Activated naive CD4-positive, alpha-beta T cell treated with anti-CD3 and anti-CD28 coated beads, Interleukin-2, amount 10 ng/mL, durations not matched to agents 7 days and 5 days (primary cell): ENCODE results near the gene PRR20E.
"Not testable (repeated sequence)": the region's sequence is repeated elsewhere in the genome, so short reads cannot be mapped to it uniquely, and the experiment has no call there.

ENCODE experiments used
- CTCF ChIA-PET: fragments of 350-600 bp; sonication (Branson Sonifier 250); formaldehyde crosslinking; loops from one replicate; lab custom pipeline; 2021; ENCODE audit warnings: antibody characterized with exemption; lab: Charles Lee
- DNase-seq: peaks from one replicate; pipeline ENCODE4 v3.0.0-alpha.2; 2020
- H3K27ac Mint-ChIP-seq: one replicate; pipeline ENCODE4 v1.8.0; 2021; ENCODE audit warnings: mild to moderate bottlenecking, moderate library complexity, mixed read lengths
- H3K27me3 Mint-ChIP-seq: one replicate; pipeline ENCODE4 v1.8.0; 2021; ENCODE audit warnings: mild to moderate bottlenecking, mixed read lengths
- H3K36me3 Mint-ChIP-seq: one replicate; pipeline ENCODE4 v1.8.0; 2021; ENCODE audit warnings: mixed read lengths
- H3K4me1 Mint-ChIP-seq: one replicate; pipeline ENCODE4 v1.8.0; 2021; ENCODE audit warnings: mixed read lengths
- H3K4me3 Mint-ChIP-seq: one replicate; pipeline ENCODE4 v1.8.0; 2021; ENCODE audit warnings: mild to moderate bottlenecking, moderate library complexity, mixed read lengths
- H3K9me3 Mint-ChIP-seq: one replicate; pipeline ENCODE4 v1.8.0; 2021; ENCODE audit warnings: mixed read lengths

Gene PRR20E

GRCh38 chr13:57166897-57167296, at the start of gene PRR20E:
Gene PRR20E (plus strand): TSS chr13:57167197. CDS start chr13:57167584, 387 bp downstream.
- H3K4me3 Mint-ChIP-seq, H3K27ac Mint-ChIP-seq, H3K36me3 Mint-ChIP-seq, H3K27me3 Mint-ChIP-seq, H3K4me1 Mint-ChIP-seq, H3K9me3 Mint-ChIP-seq, CTCF ChIA-PET, DNase-seq: not testable (repeated sequence)

GRCh38 chr13:57123681-57124080, 43.3 kb upstream of the PRR20E start:
- Mint-ChIP-seq H3K4me3 (no peak overlapping the region), H3K36me3 (no peaks in the 10 kb centered on the region), H3K9me3 (peaks cover 2% of the 10 kb centered on the region), H3K27ac (no peak overlapping the region), H3K4me1 (no peaks in the 10 kb centered on the region), H3K27me3 (no peaks in the 10 kb centered on the region)
- DNase-seq: no peak
- CTCF ChIA-PET: no interaction called here

GRCh38 chr13:57128909-57129308, 38.1 kb upstream of the PRR20E start:
- CTCF ChIA-PET: no interaction called here
- H3K36me3 Mint-ChIP-seq: no peaks in the 10 kb centered on the region
- no peak overlapping the region for H3K27ac Mint-ChIP-seq

GRCh38 chr13:57136093-57136492, 30.9 kb upstream of the PRR20E start:
- Mint-ChIP-seq H3K9me3 (peaks cover 5% of the 10 kb centered on the region), H3K27ac (no peak overlapping the region), H3K36me3 (no peaks in the 10 kb centered on the region), H3K4me1 (no peaks in the 10 kb centered on the region), H3K27me3 (no peaks in the 10 kb centered on the region), H3K4me3 (no peak overlapping the region)
- DNase-seq: no peak
- CTCF ChIA-PET: no interaction called here

More at GRCh38 chr13:57128909-57129308, 38.1 kb upstream of the PRR20E start:
- Mint-ChIP-seq H3K4me1 (no peaks in the 10 kb centered on the region), H3K9me3 (peaks cover 5% of the 10 kb centered on the region), H3K27me3 (no peaks in the 10 kb centered on the region), H3K4me3 (no peak overlapping the region)
- DNase-seq: no peak

GRCh38 chr13:57137585-57137984, 29.4 kb upstream of the PRR20E start:
- Mint-ChIP-seq H3K4me3 (no peak overlapping the region), H3K27me3 (no peaks in the 10 kb centered on the region)

GRCh38 chr13:57138988-57139387, 28.0 kb upstream of the PRR20E start:
- DNase-seq: no peak
- no peak overlapping the region for H3K27ac Mint-ChIP-seq
- H3K36me3 Mint-ChIP-seq: no peaks in the 10 kb centered on the region
- H3K4me1 Mint-ChIP-seq: no peaks in the 10 kb centered on the region
- H3K4me3 Mint-ChIP-seq: no peak overlapping the region
- H3K27me3 Mint-ChIP-seq: no peaks in the 10 kb centered on the region
- H3K9me3 Mint-ChIP-seq: peaks cover 4% of the 10 kb centered on the region
- CTCF ChIA-PET: no interaction called here

More at GRCh38 chr13:57137585-57137984, 29.4 kb upstream of the PRR20E start:
- no peak for DNase-seq
- CTCF ChIA-PET: no interaction called here
- Mint-ChIP-seq H3K27ac (no peak overlapping the region), H3K4me1 (no peaks in the 10 kb centered on the region), H3K9me3 (peaks cover 5% of the 10 kb centered on the region), H3K36me3 (no peaks in the 10 kb centered on the region)

GRCh38 chr13:57139781-57140180, 27.2 kb upstream of the PRR20E start:
- H3K4me3 Mint-ChIP-seq, H3K4me1 Mint-ChIP-seq, H3K36me3 Mint-ChIP-seq, H3K9me3 Mint-ChIP-seq, CTCF ChIA-PET, DNase-seq, H3K27ac Mint-ChIP-seq, H3K27me3 Mint-ChIP-seq: not testable (repeated sequence)

- DNase-seq, H3K36me3 Mint-ChIP-seq, H3K27me3 Mint-ChIP-seq, H3K4me1 Mint-ChIP-seq, H3K27ac Mint-ChIP-seq, H3K9me3 Mint-ChIP-seq, H3K4me3 Mint-ChIP-seq, CTCF ChIA-PET: not testable (repeated sequence)
These were observed 26.6 kb upstream of the PRR20E start, which contains the start of gene PRR20A for GRCh38 chr13:57140235-57140968. Gene PRR20A (plus strand): TSS chr13:57140918. CDS start chr13:57141305, 387 bp downstream.

- not testable (repeated sequence) for H3K9me3 Mint-ChIP-seq
These were observed 19.8 kb upstream of the PRR20E start, which contains the start of gene PRR20B for GRCh38 chr13:57147188-57147587. Gene PRR20B (plus strand): TSS chr13:57147488. CDS start chr13:57147875, 387 bp downstream.

GRCh38 chr13:57148106-57148505, 18.9 kb upstream of the PRR20E start:
- H3K9me3 Mint-ChIP-seq, H3K4me1 Mint-ChIP-seq, H3K27ac Mint-ChIP-seq, DNase-seq, H3K4me3 Mint-ChIP-seq, H3K27me3 Mint-ChIP-seq, CTCF ChIA-PET, H3K36me3 Mint-ChIP-seq: not testable (repeated sequence)

More at GRCh38 chr13:57147188-57147587, 19.8 kb upstream of the PRR20E start, which contains the start of gene PRR20B:
- DNase-seq, H3K4me1 Mint-ChIP-seq, H3K4me3 Mint-ChIP-seq, H3K36me3 Mint-ChIP-seq, CTCF ChIA-PET, H3K27me3 Mint-ChIP-seq, H3K27ac Mint-ChIP-seq: not testable (repeated sequence)

GRCh38 chr13:57153761-57154160, 13.2 kb upstream of the PRR20E start, which contains the start of gene PRR20C:
Gene PRR20C (plus strand): TSS chr13:57154061. CDS start chr13:57154448, 387 bp downstream.
- H3K27me3 Mint-ChIP-seq, H3K27ac Mint-ChIP-seq, H3K36me3 Mint-ChIP-seq, H3K4me3 Mint-ChIP-seq, CTCF ChIA-PET, H3K4me1 Mint-ChIP-seq, H3K9me3 Mint-ChIP-seq, DNase-seq: not testable (repeated sequence)

- H3K4me1 Mint-ChIP-seq, CTCF ChIA-PET, H3K9me3 Mint-ChIP-seq, DNase-seq, H3K4me3 Mint-ChIP-seq, H3K36me3 Mint-ChIP-seq, H3K27me3 Mint-ChIP-seq, H3K27ac Mint-ChIP-seq: not testable (repeated sequence)
These were observed 6.7 kb upstream of the PRR20E start, which contains the start of gene PRR20D for GRCh38 chr13:57160332-57160731. Gene PRR20D (plus strand): TSS chr13:57160632. CDS start chr13:57161019, 387 bp downstream.

- H3K27me3 Mint-ChIP-seq: no peaks in the 10 kb centered on the region
- no peak for DNase-seq
- CTCF ChIA-PET: no interaction called here
- no peak overlapping the region for H3K4me3 Mint-ChIP-seq
- H3K36me3 Mint-ChIP-seq: no peaks in the 10 kb centered on the region
- no peaks in the 10 kb centered on the region for H3K9me3 Mint-ChIP-seq
- no peak overlapping the region for H3K27ac Mint-ChIP-seq
- no peaks in the 10 kb centered on the region for H3K4me1 Mint-ChIP-seq
These were observed 24.7 kb downstream of the PRR20E start for GRCh38 chr13:57191667-57192066.

- peaks cover 4% of the 10 kb centered on the region for H3K9me3 Mint-ChIP-seq
- H3K36me3 Mint-ChIP-seq: no peaks in the 10 kb centered on the region
- H3K4me1 Mint-ChIP-seq: no peaks in the 10 kb centered on the region
- DNase-seq: no peak
- H3K27me3 Mint-ChIP-seq: no peaks in the 10 kb centered on the region
- H3K4me3 Mint-ChIP-seq: no peak overlapping the region
- no peak overlapping the region for H3K27ac Mint-ChIP-seq
- CTCF ChIA-PET: no interaction called here
These were observed 46.0 kb downstream of the PRR20E start for GRCh38 chr13:57212989-57213388.
